Ecto neural progenitor cell (in vitro differentiated cells): ENCODE measurements around the gene ZYG11A.

Source experiments
- DNase-seq: peaks from one replicate; pipeline ENCODE4 v3.0.0-alpha.2; 2018; ENCODE audit warnings: low spot score

Gene ZYG11A

DNA sequence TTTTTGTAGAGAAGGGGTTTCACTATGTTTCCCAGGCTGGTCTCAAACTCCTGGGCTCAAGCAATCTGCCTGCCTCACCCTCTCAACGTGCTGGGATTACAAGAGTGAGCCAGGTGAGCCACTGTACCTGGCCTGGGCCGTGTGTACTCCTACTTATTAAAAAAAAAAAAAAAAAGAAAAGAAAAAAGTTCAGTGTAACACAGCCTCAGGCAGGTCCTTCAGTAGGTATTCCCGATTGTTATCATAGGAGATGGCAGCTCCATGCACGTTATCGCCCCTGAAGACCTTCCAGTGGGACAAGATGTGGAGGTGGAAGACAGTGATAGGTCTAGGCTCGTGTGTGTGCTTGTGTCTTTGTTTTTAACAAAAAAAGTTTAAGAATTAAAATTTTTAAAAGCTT is 75.6 kb downstream of the ZYG11A start:
- no peak for DNase-seq

GRCh38 chr1:52919051-52919722 is 76.6 kb downstream of the ZYG11A start:
- no peak for DNase-seq

DNA sequence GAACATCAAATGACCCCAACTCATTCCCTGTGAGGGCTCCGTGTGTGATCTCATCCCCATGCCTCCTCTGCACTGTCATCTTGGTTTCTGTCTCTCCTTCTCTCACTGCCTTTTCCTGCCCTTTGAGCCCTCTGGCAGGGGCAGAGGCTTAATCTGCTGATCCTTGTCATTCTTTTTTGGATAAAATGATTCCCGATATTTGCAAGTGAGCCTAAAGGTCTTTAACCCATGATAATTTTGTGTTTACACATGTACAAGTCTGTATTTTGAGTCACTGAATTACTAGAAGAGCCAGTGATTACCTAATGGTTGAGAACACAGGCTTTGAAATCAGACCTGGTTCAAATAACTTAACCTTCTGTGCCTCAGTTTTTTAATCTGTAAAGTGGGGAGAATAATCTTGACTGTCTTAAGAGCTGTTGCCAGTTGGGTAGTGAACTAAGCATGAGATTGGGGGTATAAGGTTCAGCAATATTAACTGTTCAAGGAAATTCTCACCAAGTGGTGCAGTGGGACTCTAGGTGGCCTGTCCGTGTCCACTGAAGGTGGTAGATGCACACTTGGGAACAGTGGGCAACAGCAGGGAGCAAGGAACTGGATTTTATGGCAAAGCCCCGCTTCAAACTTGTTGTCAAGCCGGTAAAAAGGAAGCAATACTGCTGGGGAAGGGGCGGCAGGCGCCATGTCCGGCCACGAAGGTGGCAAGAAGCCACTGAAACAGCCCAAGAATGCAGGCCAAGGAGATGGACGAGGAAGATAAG is 77.3 kb downstream of the ZYG11A start:
- DNase-seq, result no peak

- no peak for DNase-seq
Observed at GRCh38 chr1:52920791-52921291, 78.3 kb downstream of the ZYG11A start.

DNA sequence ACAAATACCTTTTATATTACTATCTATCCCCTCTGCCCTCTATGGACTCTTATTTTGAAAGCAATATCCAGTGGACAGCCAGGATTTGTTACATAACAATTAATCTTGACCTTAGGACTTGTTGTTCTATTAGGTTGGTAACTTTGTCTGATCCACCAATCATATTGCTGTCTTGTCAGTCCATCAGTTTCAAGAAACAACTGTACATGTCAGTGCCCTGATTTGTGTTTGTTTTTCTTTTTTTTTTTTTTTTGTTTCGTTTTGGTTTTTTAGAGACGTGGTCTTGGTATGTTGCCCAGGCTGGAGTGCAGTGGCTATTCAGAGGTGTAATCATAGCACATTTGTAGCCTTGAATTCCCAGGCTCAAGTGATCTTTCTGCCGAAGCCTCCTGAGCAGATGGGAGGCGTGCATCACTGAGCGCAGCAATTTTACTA is 83.0 kb downstream of the ZYG11A start:
- DNase-seq, result no peak

DNA sequence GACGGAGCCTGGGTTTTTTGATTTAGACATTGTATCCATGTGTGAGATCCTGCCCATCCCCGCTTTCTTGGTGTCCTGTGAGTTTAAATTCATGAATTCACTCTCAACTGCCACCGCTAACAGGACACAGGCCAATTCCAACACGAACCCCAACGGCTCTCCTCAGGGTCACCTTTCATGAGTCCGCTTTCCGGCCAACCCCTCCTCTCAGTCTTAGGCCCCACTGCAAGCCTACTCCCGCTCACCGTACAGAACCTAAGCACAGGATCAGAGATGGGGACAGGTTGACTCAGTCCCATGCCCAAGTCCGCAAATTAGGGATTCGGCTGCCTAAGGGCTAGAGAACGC is 84.3 kb downstream of the ZYG11A start:
- DNase-seq, result no peak

DNA sequence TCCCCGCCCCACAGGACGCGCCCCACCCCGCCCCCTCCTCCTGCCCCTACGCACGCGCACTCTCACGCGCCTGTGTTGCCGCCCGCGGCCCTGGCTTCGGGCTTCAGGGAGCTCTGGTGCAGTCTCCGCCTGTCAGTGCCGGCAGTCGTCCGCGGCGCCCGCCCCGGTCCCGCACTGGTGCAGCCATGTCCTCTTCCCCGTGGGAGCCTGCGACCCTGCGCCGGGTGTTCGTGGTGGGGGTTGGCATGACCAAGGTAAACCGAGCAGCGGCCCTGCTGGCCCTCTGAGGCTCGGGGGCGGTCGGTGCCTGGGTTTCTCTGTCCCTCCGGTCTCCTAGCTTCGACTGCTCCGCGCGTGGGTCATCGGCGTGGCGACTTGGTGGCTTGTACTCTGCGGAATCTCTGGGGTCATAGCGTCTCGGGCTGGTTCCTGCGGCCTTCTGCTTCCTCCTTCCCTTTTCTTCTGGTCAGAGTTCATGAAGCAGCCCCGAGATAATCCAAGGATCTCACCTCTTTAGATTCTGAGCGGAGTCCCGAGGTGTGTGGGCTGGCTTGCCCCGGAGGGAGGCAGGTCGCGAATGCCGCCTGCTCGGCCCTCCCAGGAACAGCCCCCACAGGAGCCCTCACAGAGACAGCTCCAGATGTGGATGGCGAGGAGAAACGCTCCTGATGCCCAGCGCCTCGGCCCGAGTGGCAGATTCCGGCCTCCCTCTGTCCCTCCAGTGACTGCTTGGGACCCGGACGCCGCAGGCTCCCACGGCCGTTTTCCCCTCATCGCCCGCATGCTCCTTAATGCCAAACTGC is 84.9 kb downstream of the ZYG11A start, which contains the start of gene SCP2:
TSS of gene SCP2 (plus strand) at position 65 of the 803 bp plus-strand sequence. CDS start at position 186, 121 bp downstream.
- DNase-seq, result peak; percentile 87

GRCh38 chr1:52928015-52928404 is 85.5 kb downstream of the ZYG11A start:
- no peak for DNase-seq

GRCh38 chr1:52929019-52929418 is 86.5 kb downstream of the ZYG11A start:
- no peak for DNase-seq

GRCh38 chr1:52937433-52938182 is 95.0 kb downstream of the ZYG11A start:
- no peak for DNase-seq

DNA sequence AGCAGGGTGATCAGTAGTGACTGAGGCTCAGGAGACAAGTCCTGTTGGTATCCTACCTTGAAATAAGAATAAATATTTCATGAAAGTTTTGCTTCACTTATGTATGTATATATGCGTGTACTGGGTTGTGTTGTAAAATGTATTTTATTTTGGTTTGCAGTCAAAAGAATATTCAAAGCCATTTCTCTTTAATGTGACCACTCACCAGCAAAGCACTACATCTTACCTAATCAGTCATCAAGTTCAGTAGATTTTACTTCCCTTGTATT is 95.6 kb downstream of the ZYG11A start:
- no peak for DNase-seq

DNA sequence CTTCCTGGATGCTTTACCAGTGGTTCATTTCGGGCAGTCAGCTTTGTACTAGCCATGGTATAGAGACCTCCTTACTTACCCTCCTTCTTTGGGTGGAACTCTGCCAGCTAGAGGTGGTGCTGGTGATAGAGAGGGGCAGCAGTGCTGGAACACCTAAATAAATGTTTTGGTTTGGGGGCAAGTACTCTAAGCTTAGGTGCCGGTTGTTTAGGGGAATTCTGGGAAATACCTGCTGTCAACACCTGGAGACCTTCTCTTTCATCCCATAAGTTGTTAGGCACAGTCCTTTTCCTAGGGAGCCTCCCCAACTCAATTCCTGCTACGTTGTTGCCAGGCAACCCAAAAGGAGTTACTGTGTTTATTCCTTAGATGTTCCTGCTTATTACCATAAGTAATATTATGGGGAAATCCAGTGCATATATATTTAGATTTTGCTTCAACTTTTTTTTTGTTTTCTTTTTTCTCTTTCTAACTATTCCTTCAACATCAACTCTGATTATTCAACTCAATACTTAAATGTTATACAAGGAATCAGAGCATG is 101.4 kb downstream of the ZYG11A start:
- DNase-seq, result no peak

DNA sequence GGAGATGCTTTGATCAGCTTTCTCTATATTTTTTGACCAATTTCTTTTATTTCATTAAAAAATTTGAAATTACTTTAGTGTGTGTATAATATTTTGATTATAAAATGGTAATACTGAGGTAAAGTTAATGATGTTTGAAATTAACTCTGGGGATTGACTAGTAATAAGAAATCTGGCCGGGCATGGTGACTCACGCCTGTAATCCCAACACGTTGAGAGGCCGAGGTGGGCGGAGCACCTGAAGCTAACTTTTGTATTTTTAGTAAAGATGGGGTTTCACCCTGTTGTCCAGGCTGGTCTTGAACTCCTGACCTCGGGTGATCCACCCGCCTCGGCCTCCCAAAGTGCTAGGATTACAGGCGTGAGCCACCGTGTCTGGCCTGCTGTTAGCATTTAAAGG is 102.0 kb downstream of the ZYG11A start:
- no peak for DNase-seq
